HepG2 (cell line): ENCODE measurements around the gene DYNC2H1. TPM values are rescaled to one million over a fixed set of nuclear protein-coding genes. Genes with fewer than 3 reads are reported as not detected.

ENCODE experiments used
- ATAC-seq: fragments of 200-7000 bp; cut with Tn5 transposase; 3 replicates; pipeline ENCODE4 v1.9.1; 2020; ENCODE audit warnings: mild to moderate bottlenecking, moderate library complexity
- BruUV-seq: library from RNA; stranded (reverse); fragments of 400-500 nt; replicated peaks from 2 replicates; lab custom pipeline; 2021; lab: Mats Ljungman, UMichigan
- CTCF ChIA-PET: fragments of 300-600 bp; formaldehyde crosslinking; extraction: SDS; loops from one replicate; lab custom pipeline; 2021; ENCODE audit warnings: low total read pairs, inconsistent platforms, low intra/inter-chr PET ratio; lab: Yijun Ruan, JAX
- POLR2A ChIA-PET: fragments of 350-600 bp; sonication (Branson Sonifier 250); formaldehyde crosslinking; loops from one replicate; lab custom pipeline; 2020; ENCODE audit warnings: antibody characterized with exemption, inconsistent platforms; lab: Yijun Ruan, JAX
- DNase-seq: peaks from one replicate; pipeline ENCODE4 v3.0.0-alpha.2; 2015; ENCODE audit warnings: low spot score
- FAIRE-seq: peaks from 3 replicates; lab custom pipeline; 2011; peaks lifted over from hg19 to GRCh38; lab: Jason Lieb, UNC
- H2AFZ ChIP-seq: one replicate; pipeline ENCODE4 v1.6.1; 2011; ENCODE audit warnings: low read length, inconsistent platforms
- H3K27ac ChIP-seq: fragments of 300-600 bp; 3 replicates; pipeline ENCODE4 v1.8.0; 2011; ENCODE audit warnings: mixed run types, mild to moderate bottlenecking, mixed read lengths, low read length, inconsistent platforms; ENCODE audit not compliant: insufficient read depth; ENCODE audit errors: extremely low read length
- H3K27me3 ChIP-seq, 2 experiments: fragments of 200-600 bp in 1 of 2; 2 replicates in 1 of 2; 3 replicates in 1 of 2; pipeline versions ENCODE4 v1.6.0 to v1.8.0; 2011; ENCODE audit warnings: low read length in 2 of 2, mild to moderate bottlenecking in 2 of 2, moderate library complexity in 2 of 2, inconsistent platforms in 1 of 2; ENCODE audit not compliant: insufficient read depth in 2 of 2, control insufficient read depth in 1 of 2
- H3K36me3 ChIP-seq, 2 experiments: fragments of 200-600 bp in 1 of 2; replicated peaks in 1 of 2; 2 replicates in 1 of 2; 3 replicates in 1 of 2; pipeline versions ENCODE4 v1.5.1 to v1.8.0; 2011; ENCODE audit warnings: low read length in 2 of 2, inconsistent platforms in 1 of 2; ENCODE audit not compliant: insufficient read depth in 2 of 2, control insufficient read depth in 1 of 2
- H3K4me1 ChIP-seq: 2 replicates; pipeline ENCODE4 v1.5.1; 2012; ENCODE audit warnings: low read length, inconsistent platforms; ENCODE audit not compliant: insufficient read depth
- H3K4me2 ChIP-seq: 2 replicates; pipeline ENCODE4 v1.6.0; 2011; ENCODE audit warnings: low read depth, low read length, inconsistent platforms
- H3K4me3 ChIP-seq, 3 experiments: fragments of 200-600 bp in 1 of 3; sonication (generic), shearing (Covaris generic) in 1 of 3; replicated peaks in 1 of 3; 2 replicates each; pipeline ENCODE4 v1.5.1; 2011 to 2016; ENCODE audit warnings: low read length in 3 of 3, inconsistent platforms in 2 of 3, low read depth in 2 of 3, mild to moderate bottlenecking in 2 of 3, control low read depth in 1 of 3, mixed read lengths in 1 of 3; ENCODE audit not compliant: insufficient read depth in 1 of 3
- H3K79me2 ChIP-seq: one replicate; pipeline ENCODE4 v1.6.1; 2011; ENCODE audit warnings: low read length, inconsistent platforms; ENCODE audit not compliant: insufficient read depth
- H3K9ac ChIP-seq: 2 replicates; pipeline ENCODE4 v1.6.0; 2011; ENCODE audit warnings: mild to moderate bottlenecking, low read depth, low read length, inconsistent platforms; ENCODE audit not compliant: insufficient read depth
- H3K9me3 ChIP-seq: 2 replicates; pipeline ENCODE4 v1.5.1; 2012; ENCODE audit warnings: mild to moderate bottlenecking, low read length
- H4K20me1 ChIP-seq: 2 replicates; pipeline ENCODE4 v1.6.0; 2011; ENCODE audit warnings: inconsistent platforms, mild to moderate bottlenecking, low read length, moderate library complexity; ENCODE audit not compliant: insufficient read depth
- AFF4 ChIP-seq: sonication (generic); formaldehyde crosslinking; IDR thresholded peaks from 2 replicates; pipeline ENCODE4 v1.4.0; 2020; ENCODE audit warnings: missing genetic modification reagents
- ARNT ChIP-seq: fragments of 450-650 bp; IDR thresholded peaks from 2 replicates; pipeline ENCODE4 v1.6.1; 2017
- GATAD1 ChIP-seq: IDR thresholded peaks from 2 replicates; pipeline ENCODE4 v1.6.1; 2016; ENCODE audit warnings: missing genetic modification reagents, missing compliant biosample characterization
- PAX8 ChIP-seq: sonication (generic); formaldehyde crosslinking; IDR thresholded peaks from 2 replicates; pipeline ENCODE4 v1.8.0; 2022; ENCODE audit warnings: mild to moderate bottlenecking, missing genetic modification reagents, borderline replicate concordance
- REL ChIP-seq: sonication (generic); formaldehyde crosslinking; conservative IDR thresholded peaks from 2 replicates; pipeline ENCODE4 v1.8.0; 2022; ENCODE audit warnings: mild to moderate bottlenecking, missing genetic modification reagents, moderate library complexity
- ZNF329 ChIP-seq: sonication (generic); formaldehyde crosslinking; IDR thresholded peaks from 2 replicates; pipeline ENCODE4 v1.9.0; 2021; ENCODE audit warnings: low read depth, mild to moderate bottlenecking, missing genetic modification reagents
- WGBS: methylation state at CpG from one replicate; pipeline ENCODE4 v1.1.6; 2017; ENCODE audit warnings: low lambda C conversion rate; 5-methylcytosine and 5-hydroxymethylcytosine counted together
- in situ Hi-C: cut with HindIII; loops from 2 replicates; pipeline ENCODE4 v1.10.0; 2017; ENCODE audit warnings: low pct_unique_long_range_greater_than_20kb; ENCODE audit not compliant: extremely low pct_ligation_motif_present
- intact Hi-C: fragments of 100-400 bp; cut with micrococcal nuclease; formaldehyde crosslinking; loops from one replicate; pipeline ENCODE4 v1.10.0; 2022; ENCODE audit not compliant: unreplicated experiment
- polyA plus RNA-seq, 8 experiments: library from polyadenylated mRNA; depleted of rRNA in 3 of 8; stranded (reverse) in 7 of 8; unstranded in 1 of 8; fragments of >200 nt; fragmentation: Illumina TruSeq in 4 of 8; extraction: Trizol in 4 of 8; gene quantifications; 2 replicates each; pipeline versions ENCODE4 v1.2.1 to v1.2.3, GENCODE V29; 2011 to 2016; ENCODE audit warnings: low read depth in 4 of 8, missing spikeins in 1 of 8, mixed read lengths in 1 of 8; ENCODE audit not compliant: insufficient read depth in 1 of 8
- total RNA-seq, 5 experiments: library from RNA; depleted of rRNA; stranded (reverse); fragments of >200 nt; fragmentation: Illumina TruSeq; extraction: Trizol; gene quantifications; 2 replicates each; pipeline ENCODE4 v1.2.3, GENCODE V29; 2016; ENCODE audit warnings: low read depth in 1 of 5
- TF ChIP-seq, protein P1 (sequence below): sonication (generic); formaldehyde crosslinking; IDR thresholded peaks from 2 replicates; pipeline ENCODE4 v1.4.0; 2020; ENCODE audit warnings: missing genetic modification reagents
- TF ChIP-seq, protein P2 (sequence below): sonication (generic); formaldehyde crosslinking; IDR thresholded peaks from 2 replicates; pipeline ENCODE4 v1.4.0; 2020; ENCODE audit warnings: missing genetic modification reagents

Gene DYNC2H1
- total and polyA plus RNA-seq, 2 of the 13 experiments (the other 11 are each of a cell fraction or from before 2014, with no cell fraction given), result 0.49 to 0.66 TPM

GRCh38 chr11:103111400-103111799 lies 2.2 kb downstream of the DYNC2H1 start (continued):
- TF ChIP-seq AFF4 (no peak), ARNT (no peak)
- TF ChIP-seq, protein P1, sequence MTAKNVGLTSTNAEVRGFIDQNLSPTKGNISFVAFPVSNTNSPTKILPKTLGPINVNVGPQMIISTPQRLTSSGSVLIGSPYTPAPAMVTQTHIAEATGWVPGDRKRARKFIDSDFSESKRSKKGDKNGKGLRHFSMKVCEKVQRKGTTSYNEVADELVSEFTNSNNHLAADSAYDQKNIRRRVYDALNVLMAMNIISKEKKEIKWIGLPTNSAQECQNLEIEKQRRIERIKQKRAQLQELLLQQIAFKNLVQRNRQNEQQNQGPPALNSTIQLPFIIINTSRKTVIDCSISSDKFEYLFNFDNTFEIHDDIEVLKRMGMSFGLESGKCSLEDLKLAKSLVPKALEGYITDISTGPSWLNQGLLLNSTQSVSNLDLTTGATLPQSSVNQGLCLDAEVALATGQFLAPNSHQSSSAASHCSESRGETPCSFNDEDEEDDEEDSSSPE (CRISPR knock-in tag), result no peak

DNA sequence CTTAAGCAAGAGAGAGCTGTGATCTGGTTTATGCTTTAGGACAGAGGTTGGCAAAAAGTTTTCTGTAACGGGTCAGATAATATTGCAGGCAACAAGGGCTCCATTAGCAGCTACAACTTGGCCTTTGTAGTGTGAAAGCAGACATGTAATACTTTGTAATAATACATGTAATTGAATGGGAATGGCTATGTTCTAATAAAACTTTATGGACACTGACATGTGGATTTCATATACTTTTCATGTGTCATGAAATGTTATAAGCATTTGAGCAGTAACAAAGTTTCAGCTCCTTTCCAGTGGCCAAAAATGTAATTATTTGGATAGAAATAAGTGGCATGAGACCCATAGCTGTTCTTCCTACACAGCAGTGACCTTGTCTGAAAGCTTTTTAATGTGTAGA lies 3.1 kb downstream of the DYNC2H1 start:
- 0% methylated on average over 1 of the region's 1 CpG for WGBS
- in situ Hi-C loops, result no loop called here
- Histone ChIP-seq H3K79me2 (no peaks in the 10 kb centered on the region), H4K20me1 (no peaks in the 10 kb centered on the region), H3K9ac (no peak overlapping the region), H3K4me1 (peaks cover 16% of the 10 kb centered on the region), H3K36me3 (no peaks in the 10 kb centered on the region), H3K27ac (no peak overlapping the region), H2AFZ (no peak overlapping the region), H3K9me3 (no peaks in the 10 kb centered on the region), H3K4me3 (no peak overlapping the region), H3K4me2 (no peak overlapping the region), H3K27me3 (no peaks in the 10 kb centered on the region; a peak in 2 of 5 replicates)
- TF ChIP-seq, protein P2, sequence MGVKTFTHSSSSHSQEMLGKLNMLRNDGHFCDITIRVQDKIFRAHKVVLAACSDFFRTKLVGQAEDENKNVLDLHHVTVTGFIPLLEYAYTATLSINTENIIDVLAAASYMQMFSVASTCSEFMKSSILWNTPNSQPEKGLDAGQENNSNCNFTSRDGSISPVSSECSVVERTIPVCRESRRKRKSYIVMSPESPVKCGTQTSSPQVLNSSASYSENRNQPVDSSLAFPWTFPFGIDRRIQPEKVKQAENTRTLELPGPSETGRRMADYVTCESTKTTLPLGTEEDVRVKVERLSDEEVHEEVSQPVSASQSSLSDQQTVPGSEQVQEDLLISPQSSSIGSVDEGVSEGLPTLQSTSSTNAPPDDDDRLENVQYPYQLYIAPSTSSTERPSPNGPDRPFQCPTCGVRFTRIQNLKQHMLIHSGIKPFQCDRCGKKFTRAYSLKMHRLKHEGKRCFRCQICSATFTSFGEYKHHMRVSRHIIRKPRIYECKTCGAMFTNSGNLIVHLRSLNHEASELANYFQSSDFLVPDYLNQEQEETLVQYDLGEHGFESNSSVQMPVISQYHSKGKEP (CRISPR knock-in tag), result no peak
- no peak for TF ChIP-seq PAX8 (CRISPR knock-in tag)
- TF ChIP-seq GATAD1 (CRISPR knock-in tag), result no peak
- TF ChIP-seq REL, result no peak
- no peak for TF ChIP-seq ZNF329
- BruUV-seq, result no TSS peak
- intact Hi-C loops, result no loop called here
- FAIRE-seq (no peak), DNase-seq (no peak), ATAC-seq (no peak)
- CTCF ChIA-PET, result no interaction called here
- POLR2A ChIA-PET, result interaction anchor here (1.0 kb wide), 1 partner anchor 20 kb away, joined by 3 read pairs; no protein-coding TSS in a partner anchor
